ENCODE measurements around the gene ZNF519.

Gene ZNF519

GRCh38 chr18:14124689-14125088, 7.5 kb downstream of the ZNF519 start:
- H3K36me3 ChIP-seq (ENCODE audit: control insufficient read depth in 5 of 5, insufficient read depth in 5 of 5, low read length in 5 of 5) = peaks cover 0 to 5% (median 0%) of the 10 kb centered on the region in 5 donors
- H3K9me3 ChIP-seq (ENCODE audit: control insufficient read depth in 5 of 5, low read length in 5 of 5) = no peaks in the 10 kb centered on the region
- no peak overlapping the region for H3K9ac ChIP-seq (ENCODE audit: low read length in 5 of 5)
- H3K4me3 ChIP-seq (ENCODE audit: low read depth in 1 of 5, low read length in 5 of 5) = no peak overlapping the region
- no peak overlapping the region for H3K27ac ChIP-seq (ENCODE audit: low read depth, low read length)
- no peaks in the 10 kb centered on the region for H3K27me3 ChIP-seq (ENCODE audit: control insufficient read depth in 5 of 5, insufficient read depth in 4 of 5, low read length in 5 of 5)
- no peaks in the 10 kb centered on the region for H3K4me1 ChIP-seq (ENCODE audit: control insufficient read depth in 5 of 5, insufficient read depth in 5 of 5, low read length in 5 of 5)

DNA sequence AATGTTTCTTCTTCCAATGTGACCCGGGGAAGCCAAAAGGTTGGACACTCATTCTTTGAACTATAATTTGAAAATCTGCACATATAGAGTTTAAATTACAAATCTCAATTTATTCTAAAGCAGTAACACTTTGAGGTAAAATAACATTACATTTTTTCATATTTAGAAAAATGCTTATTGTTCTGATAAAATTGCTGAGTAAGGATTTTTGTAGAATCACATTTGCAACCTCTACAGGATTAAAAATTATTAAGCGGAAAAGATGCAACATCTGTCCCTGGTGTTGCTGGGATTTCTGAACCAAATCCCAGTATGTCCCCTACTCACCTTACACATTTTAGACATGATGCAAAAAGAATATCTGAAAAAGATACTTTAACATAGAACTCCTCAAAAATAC, 10.1 kb downstream of the ZNF519 start:
- no peaks in the 10 kb centered on the region for H3K4me1 ChIP-seq (ENCODE audit: control insufficient read depth in 5 of 5, insufficient read depth in 5 of 5, low read length in 5 of 5)
- H3K36me3 ChIP-seq (ENCODE audit: control insufficient read depth in 5 of 5, insufficient read depth in 5 of 5, low read length in 5 of 5) = peaks cover 0 to 5% (median 0%) of the 10 kb centered on the region in 5 donors
- H3K9me3 ChIP-seq (ENCODE audit: control insufficient read depth in 5 of 5, low read length in 5 of 5) = no peaks in the 10 kb centered on the region
- no peak overlapping the region for H3K4me3 ChIP-seq (ENCODE audit: low read depth in 1 of 5, low read length in 5 of 5)
- no peak overlapping the region for H3K9ac ChIP-seq (ENCODE audit: low read length in 5 of 5)
- H3K27ac ChIP-seq (ENCODE audit: low read depth, low read length) = no peak overlapping the region
- H3K27me3 ChIP-seq (ENCODE audit: control insufficient read depth in 5 of 5, insufficient read depth in 4 of 5, low read length in 5 of 5) = no peaks in the 10 kb centered on the region

DNA sequence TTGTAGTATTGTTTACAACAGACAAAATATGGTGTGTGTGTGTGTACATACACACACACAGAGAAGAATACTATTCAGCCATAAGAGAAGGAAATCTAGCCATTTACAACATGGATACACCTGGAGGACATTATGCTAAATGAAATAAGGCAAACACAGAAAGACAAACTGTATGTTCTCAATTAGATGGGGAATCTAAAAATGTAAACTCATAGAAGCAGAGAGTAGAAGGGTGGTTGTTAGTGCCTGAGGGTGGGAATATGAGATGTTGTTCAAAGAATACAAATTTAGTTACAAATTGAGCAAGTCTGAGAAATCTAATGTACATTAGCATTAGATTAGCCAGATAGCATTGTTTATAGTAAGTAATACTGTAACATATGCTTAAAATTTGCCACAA, 11.3 kb downstream of the ZNF519 start:
- H3K36me3 ChIP-seq (ENCODE audit: control insufficient read depth in 5 of 5, insufficient read depth in 5 of 5, low read length in 5 of 5) = peaks cover 0 to 5% (median 0%) of the 10 kb centered on the region in 5 donors
- no peaks in the 10 kb centered on the region for H3K4me1 ChIP-seq (ENCODE audit: control insufficient read depth in 5 of 5, insufficient read depth in 5 of 5, low read length in 5 of 5)
- H3K9ac ChIP-seq (ENCODE audit: low read length in 5 of 5) = no peak overlapping the region
- peaks cover 0 to 2% (median 0%) of the 10 kb centered on the region in 5 donors for H3K9me3 ChIP-seq (ENCODE audit: control insufficient read depth in 5 of 5, low read length in 5 of 5)
- no peak overlapping the region for H3K27ac ChIP-seq (ENCODE audit: low read depth, low read length)
- H3K27me3 ChIP-seq (ENCODE audit: control insufficient read depth in 5 of 5, insufficient read depth in 4 of 5, low read length in 5 of 5) = no peaks in the 10 kb centered on the region
- no peak overlapping the region for H3K4me3 ChIP-seq (ENCODE audit: low read depth in 1 of 5, low read length in 5 of 5)

DNA sequence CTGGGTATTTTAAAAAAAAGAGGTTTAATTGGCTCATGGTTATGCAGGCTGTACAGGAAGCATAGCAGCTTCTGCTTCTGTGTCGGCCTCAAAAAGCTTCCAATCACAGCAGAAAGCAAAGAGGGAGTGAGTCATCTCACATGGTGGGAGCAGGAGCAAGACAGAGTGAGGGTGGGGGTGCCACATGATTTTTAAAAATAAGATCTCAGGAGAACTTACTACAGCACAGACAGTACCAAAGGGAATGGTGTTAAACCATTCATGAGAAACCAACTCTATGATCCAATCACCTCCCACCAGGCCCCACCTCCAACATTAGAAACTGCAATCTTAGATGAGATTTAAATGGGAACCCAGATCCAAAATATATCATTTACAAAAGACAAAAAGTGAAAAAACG, 14.6 kb downstream of the ZNF519 start:
- Histone ChIP-seq H3K4me3 (ENCODE audit: low read depth in 1 of 5, low read length in 5 of 5) (no peak overlapping the region), H3K4me1 (ENCODE audit: control insufficient read depth in 5 of 5, insufficient read depth in 5 of 5, low read length in 5 of 5) (no peaks in the 10 kb centered on the region), H3K27me3 (ENCODE audit: control insufficient read depth in 5 of 5, insufficient read depth in 4 of 5, low read length in 5 of 5) (no peaks in the 10 kb centered on the region), H3K9me3 (ENCODE audit: control insufficient read depth in 5 of 5, low read length in 5 of 5) (peaks cover 0 to 2% (median 0%) of the 10 kb centered on the region in 5 donors), H3K9ac (ENCODE audit: low read length in 5 of 5) (no peak overlapping the region), H3K36me3 (ENCODE audit: control insufficient read depth in 5 of 5, insufficient read depth in 5 of 5, low read length in 5 of 5) (peaks cover 0 to 5% (median 0%) of the 10 kb centered on the region in 5 donors), H3K27ac (ENCODE audit: low read depth, low read length) (no peak overlapping the region)

- Histone ChIP-seq H3K36me3 (ENCODE audit: control insufficient read depth in 5 of 5, insufficient read depth in 5 of 5, low read length in 5 of 5) (peaks cover 0 to 5% (median 2%) of the 10 kb centered on the region in 5 donors), H3K9ac (ENCODE audit: low read length in 5 of 5) (no peak overlapping the region), H3K4me3 (ENCODE audit: low read depth in 1 of 5, low read length in 5 of 5) (no peak overlapping the region), H3K9me3 (ENCODE audit: control insufficient read depth in 5 of 5, low read length in 5 of 5) (peaks cover 2 to 22% (median 6%) of the 10 kb centered on the region in 5 donors), H3K27me3 (ENCODE audit: control insufficient read depth in 5 of 5, insufficient read depth in 4 of 5, low read length in 5 of 5) (no peaks in the 10 kb centered on the region), H3K4me1 (ENCODE audit: control insufficient read depth in 5 of 5, insufficient read depth in 5 of 5, low read length in 5 of 5) (no peaks in the 10 kb centered on the region), H3K27ac (ENCODE audit: low read depth, low read length) (no peak overlapping the region)
Measured at GRCh38 chr18:14106906-14107305, 25.3 kb downstream of the ZNF519 start.

DNA sequence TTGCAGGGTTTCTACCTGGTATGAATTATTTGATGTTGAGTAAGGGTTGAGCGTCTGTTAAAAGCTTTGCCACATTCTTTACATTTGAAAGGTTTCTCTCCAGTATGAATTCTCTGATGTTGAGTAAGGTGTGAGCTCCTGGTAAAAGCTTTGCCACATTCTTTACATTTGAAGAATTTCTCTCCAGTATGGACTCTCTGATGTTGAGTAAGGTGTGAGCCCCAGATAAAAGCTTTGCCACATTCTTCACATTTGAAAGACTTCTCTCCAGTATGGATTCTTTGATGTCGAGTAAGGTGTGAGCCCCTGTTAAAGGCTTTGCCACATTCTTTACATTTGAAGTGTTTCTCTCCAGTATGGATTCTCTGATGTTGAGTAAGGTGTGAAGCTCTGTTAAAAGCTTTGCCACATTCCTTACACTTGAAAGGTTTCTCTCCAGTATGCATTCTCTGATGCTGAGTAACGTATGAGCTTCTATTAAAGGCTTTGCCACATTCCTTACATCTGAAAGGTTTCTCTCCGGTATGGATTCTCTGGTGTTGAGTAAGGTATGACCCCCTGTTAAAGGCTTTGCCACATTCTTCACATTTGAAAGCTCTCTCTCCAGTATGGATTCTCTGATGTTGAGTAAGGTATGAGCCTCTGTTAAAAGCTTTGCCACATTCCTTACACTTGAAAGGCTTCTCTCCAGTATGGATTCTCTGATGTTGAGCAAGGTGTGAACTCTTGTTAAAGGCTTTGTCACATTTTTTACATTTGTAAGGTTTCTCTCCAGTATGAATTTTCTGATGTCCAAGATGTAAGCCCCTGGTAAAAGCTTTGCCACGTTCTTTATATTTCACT, 27.1 kb downstream of the ZNF519 start:
- H3K27ac ChIP-seq (ENCODE audit: low read depth, low read length) = no peak overlapping the region
- H3K4me1 ChIP-seq (ENCODE audit: control insufficient read depth in 5 of 5, insufficient read depth in 5 of 5, low read length in 5 of 5) = no peaks in the 10 kb centered on the region
- H3K4me3 ChIP-seq (ENCODE audit: low read depth in 1 of 5, low read length in 5 of 5) = no peak overlapping the region
- peaks cover 2 to 8% (median 2%) of the 10 kb centered on the region in 5 donors for H3K36me3 ChIP-seq (ENCODE audit: control insufficient read depth in 5 of 5, insufficient read depth in 5 of 5, low read length in 5 of 5)
- peaks cover 2 to 22% (median 6%) of the 10 kb centered on the region in 5 donors for H3K9me3 ChIP-seq (ENCODE audit: control insufficient read depth in 5 of 5, low read length in 5 of 5)
- no peaks in the 10 kb centered on the region for H3K27me3 ChIP-seq (ENCODE audit: control insufficient read depth in 5 of 5, insufficient read depth in 4 of 5, low read length in 5 of 5)
- H3K9ac ChIP-seq (ENCODE audit: low read length in 5 of 5) = no peak overlapping the region

DNA sequence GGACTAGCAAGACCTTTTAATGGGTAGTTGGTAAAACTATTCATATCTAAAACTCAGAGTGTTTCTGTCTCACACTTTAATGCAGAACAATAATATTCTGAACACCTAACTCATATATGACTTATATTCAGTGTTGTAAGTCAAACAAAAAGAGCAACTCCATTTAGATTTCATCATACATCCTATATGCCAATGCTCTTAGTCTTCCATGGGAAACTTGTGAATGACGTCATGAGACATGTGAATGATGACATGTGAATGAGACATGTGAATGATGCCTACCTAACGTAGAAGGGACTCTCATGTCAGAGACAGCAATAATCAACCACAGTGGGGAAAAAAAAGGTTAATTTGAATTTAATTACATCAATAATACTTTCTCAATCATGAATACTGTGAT, 28.0 kb downstream of the ZNF519 start:
- Histone ChIP-seq H3K36me3 (ENCODE audit: control insufficient read depth in 5 of 5, insufficient read depth in 5 of 5, low read length in 5 of 5) (peaks cover 2 to 8% (median 2%) of the 10 kb centered on the region in 5 donors), H3K9ac (ENCODE audit: low read length in 5 of 5) (no peak overlapping the region), H3K4me3 (ENCODE audit: low read depth in 1 of 5, low read length in 5 of 5) (no peak overlapping the region), H3K9me3 (ENCODE audit: control insufficient read depth in 5 of 5, low read length in 5 of 5) (peaks cover 0 to 19% (median 4%) of the 10 kb centered on the region in 5 donors), H3K27ac (ENCODE audit: low read depth, low read length) (no peak overlapping the region), H3K27me3 (ENCODE audit: control insufficient read depth in 5 of 5, insufficient read depth in 4 of 5, low read length in 5 of 5) (no peaks in the 10 kb centered on the region), H3K4me1 (ENCODE audit: control insufficient read depth in 5 of 5, insufficient read depth in 5 of 5, low read length in 5 of 5) (no peaks in the 10 kb centered on the region)

- Histone ChIP-seq H3K4me1 (ENCODE audit: control insufficient read depth in 5 of 5, insufficient read depth in 5 of 5, low read length in 5 of 5) (no peaks in the 10 kb centered on the region), H3K9ac (ENCODE audit: low read length in 5 of 5) (no peak overlapping the region), H3K27me3 (ENCODE audit: control insufficient read depth in 5 of 5, insufficient read depth in 4 of 5, low read length in 5 of 5) (no peaks in the 10 kb centered on the region), H3K27ac (ENCODE audit: low read depth, low read length) (no peak overlapping the region), H3K36me3 (ENCODE audit: control insufficient read depth in 5 of 5, insufficient read depth in 5 of 5, low read length in 5 of 5) (peaks cover 2 to 14% (median 5%) of the 10 kb centered on the region in 5 donors), H3K4me3 (ENCODE audit: low read depth in 1 of 5, low read length in 5 of 5) (no peak overlapping the region), H3K9me3 (ENCODE audit: control insufficient read depth in 5 of 5, low read length in 5 of 5) (peaks cover 0 to 14% (median 4%) of the 10 kb centered on the region in 5 donors)
Measured at GRCh38 chr18:14100503-14101286, 31.5 kb downstream of the ZNF519 start.

GRCh38 chr18:14098428-14098827, 33.8 kb downstream of the ZNF519 start:
- Histone ChIP-seq H3K36me3 (ENCODE audit: control insufficient read depth in 5 of 5, insufficient read depth in 5 of 5, low read length in 5 of 5) (peaks cover 0 to 15% (median 5%) of the 10 kb centered on the region in 5 donors), H3K27me3 (ENCODE audit: control insufficient read depth in 5 of 5, insufficient read depth in 4 of 5, low read length in 5 of 5) (no peaks in the 10 kb centered on the region), H3K4me1 (ENCODE audit: control insufficient read depth in 5 of 5, insufficient read depth in 5 of 5, low read length in 5 of 5) (no peaks in the 10 kb centered on the region), H3K9me3 (ENCODE audit: control insufficient read depth in 5 of 5, low read length in 5 of 5) (no peaks in the 10 kb centered on the region), H3K9ac (ENCODE audit: low read length in 5 of 5) (no peak overlapping the region), H3K27ac (ENCODE audit: low read depth, low read length) (no peak overlapping the region), H3K4me3 (ENCODE audit: low read depth in 1 of 5, low read length in 5 of 5) (no peak overlapping the region)

DNA sequence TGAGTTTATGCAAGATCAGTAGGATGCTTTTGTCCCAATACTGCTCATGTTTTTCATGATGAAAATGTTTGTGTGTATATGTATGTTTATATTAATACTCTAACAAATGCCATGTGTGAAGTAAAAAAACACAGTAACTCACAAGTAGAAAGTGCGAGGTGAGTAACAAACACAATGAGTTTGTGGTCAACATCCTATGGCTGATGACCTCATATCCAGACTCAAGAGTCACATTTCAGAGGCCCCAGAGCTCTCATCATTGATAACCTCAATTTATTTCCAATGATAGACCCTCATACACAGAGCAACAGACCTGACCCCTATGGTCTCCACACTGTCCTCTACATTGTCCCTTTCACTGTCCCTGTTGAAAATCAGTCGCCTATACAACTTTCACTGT, 34.5 kb downstream of the ZNF519 start:
- Histone ChIP-seq H3K4me1 (ENCODE audit: control insufficient read depth in 5 of 5, insufficient read depth in 5 of 5, low read length in 5 of 5) (no peaks in the 10 kb centered on the region), H3K36me3 (ENCODE audit: control insufficient read depth in 5 of 5, insufficient read depth in 5 of 5, low read length in 5 of 5) (peaks cover 0 to 15% (median 5%) of the 10 kb centered on the region in 5 donors), H3K4me3 (ENCODE audit: low read depth in 1 of 5, low read length in 5 of 5) (no peak overlapping the region), H3K9ac (ENCODE audit: low read length in 5 of 5) (no peak overlapping the region), H3K27ac (ENCODE audit: low read depth, low read length) (no peak overlapping the region), H3K9me3 (ENCODE audit: control insufficient read depth in 5 of 5, low read length in 5 of 5) (no peaks in the 10 kb centered on the region), H3K27me3 (ENCODE audit: control insufficient read depth in 5 of 5, insufficient read depth in 4 of 5, low read length in 5 of 5) (no peaks in the 10 kb centered on the region)
